ENCODE results near the gene SON. TPM values are rescaled to one million over a fixed set of nuclear protein-coding genes. Genes with fewer than 3 reads are reported as not detected.
A peak's percentile ranks its signal among the peaks of the same experiment; 100 is the strongest.

SON gene
- total RNA-seq, 1 donor from 2014 or later = 220 TPM

- Mint-ChIP-seq H3K27ac (ENCODE audit: unreplicated experiment) (no peak overlapping the region), H3K4me1 (ENCODE audit: low read depth) (peaks cover 34% of the 10 kb centered on the region), H3K4me3 (ENCODE audit: unreplicated experiment) (no peak overlapping the region), H3K27me3 (ENCODE audit: low read depth) (no peaks in the 10 kb centered on the region), H3K36me3 (ENCODE audit: low read depth) (peaks cover 60% of the 10 kb centered on the region), H3K9me3 (ENCODE audit: low read depth) (no peaks in the 10 kb centered on the region)
- DNase-seq (ENCODE audit: low spot score) = no peak
- TF ChIP-seq, protein P1, sequence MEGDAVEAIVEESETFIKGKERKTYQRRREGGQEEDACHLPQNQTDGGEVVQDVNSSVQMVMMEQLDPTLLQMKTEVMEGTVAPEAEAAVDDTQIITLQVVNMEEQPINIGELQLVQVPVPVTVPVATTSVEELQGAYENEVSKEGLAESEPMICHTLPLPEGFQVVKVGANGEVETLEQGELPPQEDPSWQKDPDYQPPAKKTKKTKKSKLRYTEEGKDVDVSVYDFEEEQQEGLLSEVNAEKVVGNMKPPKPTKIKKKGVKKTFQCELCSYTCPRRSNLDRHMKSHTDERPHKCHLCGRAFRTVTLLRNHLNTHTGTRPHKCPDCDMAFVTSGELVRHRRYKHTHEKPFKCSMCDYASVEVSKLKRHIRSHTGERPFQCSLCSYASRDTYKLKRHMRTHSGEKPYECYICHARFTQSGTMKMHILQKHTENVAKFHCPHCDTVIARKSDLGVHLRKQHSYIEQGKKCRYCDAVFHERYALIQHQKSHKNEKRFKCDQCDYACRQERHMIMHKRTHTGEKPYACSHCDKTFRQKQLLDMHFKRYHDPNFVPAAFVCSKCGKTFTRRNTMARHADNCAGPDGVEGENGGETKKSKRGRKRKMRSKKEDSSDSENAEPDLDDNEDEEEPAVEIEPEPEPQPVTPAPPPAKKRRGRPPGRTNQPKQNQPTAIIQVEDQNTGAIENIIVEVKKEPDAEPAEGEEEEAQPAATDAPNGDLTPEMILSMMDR (IDR thresholded peaks at IDR 0.05) = no peak
Observed at GRCh38 chr21:33557447-33557846, 14.6 kb downstream of the SON start.

DNA sequence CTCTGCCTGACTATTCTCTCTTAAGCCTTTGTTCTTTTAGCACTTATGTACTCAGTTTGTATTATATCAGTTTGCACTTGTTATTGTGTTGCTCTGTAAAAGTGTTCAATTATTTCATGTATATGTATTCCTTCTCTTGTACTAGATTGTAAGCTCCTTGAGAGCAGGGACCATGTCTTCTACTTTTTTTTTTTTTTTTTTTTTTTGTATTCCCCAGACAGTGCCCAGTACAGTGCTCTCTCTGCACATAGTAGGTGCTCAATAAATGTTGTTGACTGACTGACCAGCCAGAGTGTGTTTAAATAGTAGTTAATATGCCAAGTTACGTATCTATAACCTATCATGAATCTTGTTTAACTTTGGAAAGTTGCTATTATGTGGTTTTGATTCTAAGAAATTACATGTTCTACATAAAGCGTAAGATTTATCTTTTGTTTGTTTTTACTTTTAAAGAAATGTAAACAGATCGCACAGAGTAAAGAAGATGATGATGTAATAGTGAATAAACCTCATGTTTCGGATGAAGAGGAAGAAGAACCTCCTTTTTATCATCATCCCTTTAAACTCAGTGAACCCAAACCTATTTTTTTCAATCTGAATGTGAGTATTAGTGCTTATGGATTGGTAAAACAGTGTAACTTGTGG lies 16.1 kb downstream of the SON start:
- TF ChIP-seq, protein P1 (IDR thresholded peaks at IDR 0.05) = no peak
- H3K27ac Mint-ChIP-seq (ENCODE audit: unreplicated experiment) = no peak overlapping the region
- no peaks in the 10 kb centered on the region for H3K9me3 Mint-ChIP-seq (ENCODE audit: low read depth)
- no peak for DNase-seq (ENCODE audit: low spot score)
- H3K4me3 Mint-ChIP-seq (ENCODE audit: unreplicated experiment) = no peak overlapping the region
- peaks cover 36% of the 10 kb centered on the region for H3K4me1 Mint-ChIP-seq (ENCODE audit: low read depth)
- H3K27me3 Mint-ChIP-seq (ENCODE audit: low read depth) = no peaks in the 10 kb centered on the region
- peaks cover 55% of the 10 kb centered on the region for H3K36me3 Mint-ChIP-seq (ENCODE audit: low read depth)

DNA sequence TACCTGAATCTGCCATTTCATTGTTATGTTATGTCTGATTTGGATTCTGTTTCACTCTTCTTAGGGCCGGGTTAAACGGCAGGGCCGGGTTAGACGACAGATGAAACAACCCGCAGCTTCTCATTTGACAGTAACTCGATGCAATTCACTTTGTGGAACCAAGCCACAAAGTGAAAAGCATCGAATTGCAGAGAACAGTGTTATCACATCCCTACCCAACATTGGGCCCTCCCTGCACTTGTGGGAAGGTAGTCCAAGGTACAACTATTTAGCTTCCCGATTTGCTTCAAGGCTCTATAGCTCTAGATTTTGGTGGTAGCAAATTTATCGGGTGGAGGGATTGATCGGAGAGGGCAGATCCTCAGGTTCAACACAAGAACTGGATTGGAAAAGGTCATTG lies 17.0 kb downstream of the SON start:
- DNase-seq (ENCODE audit: low spot score) = no peak
- Mint-ChIP-seq H3K4me3 (ENCODE audit: unreplicated experiment) (no peak overlapping the region), H3K36me3 (ENCODE audit: low read depth) (peaks cover 47% of the 10 kb centered on the region), H3K27ac (ENCODE audit: unreplicated experiment) (no peak overlapping the region), H3K4me1 (ENCODE audit: low read depth) (peaks cover 30% of the 10 kb centered on the region), H3K9me3 (ENCODE audit: low read depth) (no peaks in the 10 kb centered on the region), H3K27me3 (ENCODE audit: low read depth) (no peaks in the 10 kb centered on the region)
- TF ChIP-seq, protein P1 (IDR thresholded peaks at IDR 0.05) = no peak

DNA sequence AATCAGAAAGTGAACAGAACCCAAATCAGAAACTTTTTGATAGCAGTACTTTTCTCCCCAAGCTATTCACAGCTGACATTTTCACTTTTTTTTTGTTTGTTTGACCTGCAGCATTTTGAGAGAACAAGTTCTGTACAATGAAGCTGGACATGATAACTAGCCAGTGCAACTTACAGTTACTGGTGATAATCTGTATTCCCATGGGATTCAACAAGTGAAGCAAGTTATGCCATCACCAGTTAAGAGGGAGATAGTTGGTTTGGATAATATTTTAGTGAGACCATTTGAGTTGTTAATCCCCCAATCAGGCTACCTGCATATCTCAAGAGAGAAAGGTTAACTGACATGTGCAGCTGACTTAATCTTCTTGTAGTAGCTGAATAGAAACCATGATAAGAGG lies 18.1 kb downstream of the SON start:
- Mint-ChIP-seq H3K4me1 (ENCODE audit: low read depth) (peaks cover 21% of the 10 kb centered on the region), H3K27ac (ENCODE audit: unreplicated experiment) (peak overlapping the region; percentile 34), H3K36me3 (ENCODE audit: low read depth) (peaks cover 42% of the 10 kb centered on the region), H3K27me3 (ENCODE audit: low read depth) (no peaks in the 10 kb centered on the region), H3K4me3 (ENCODE audit: unreplicated experiment) (no peak overlapping the region), H3K9me3 (ENCODE audit: low read depth) (no peaks in the 10 kb centered on the region)
- DNase-seq (ENCODE audit: low spot score) = no peak
- TF ChIP-seq, protein P1 (IDR thresholded peaks at IDR 0.05) = no peak

GRCh38 chr21:33561373-33561772 lies 18.5 kb downstream of the SON start:
- DNase-seq (ENCODE audit: low spot score) = no peak
- no peaks in the 10 kb centered on the region for H3K9me3 Mint-ChIP-seq (ENCODE audit: low read depth)
- H3K27ac Mint-ChIP-seq (ENCODE audit: unreplicated experiment) = peak overlapping the region; percentile 34
- TF ChIP-seq, protein P1 (IDR thresholded peaks at IDR 0.05) = no peak
- H3K27me3 Mint-ChIP-seq (ENCODE audit: low read depth) = no peaks in the 10 kb centered on the region
- peaks cover 39% of the 10 kb centered on the region for H3K36me3 Mint-ChIP-seq (ENCODE audit: low read depth)
- peaks cover 17% of the 10 kb centered on the region for H3K4me1 Mint-ChIP-seq (ENCODE audit: low read depth)
- H3K4me3 Mint-ChIP-seq (ENCODE audit: unreplicated experiment) = no peak overlapping the region
